GM18508 (cell line): ENCODE measurements around the gene INPP5D.

ENCODE experiments used
- ATAC-seq: cut with Tn5 transposase; IDR thresholded peaks from one replicate; pipeline ENCODE4 v1.9.1; 2021; ENCODE audit warnings: moderate number of reproducible peaks; ENCODE audit not compliant: insufficient read depth, unreplicated experiment

The INPP5D gene

GRCh38 chr2:233250568-233250967, 190.4 kb downstream of the INPP5D start:
- no peak for ATAC-seq

DNA sequence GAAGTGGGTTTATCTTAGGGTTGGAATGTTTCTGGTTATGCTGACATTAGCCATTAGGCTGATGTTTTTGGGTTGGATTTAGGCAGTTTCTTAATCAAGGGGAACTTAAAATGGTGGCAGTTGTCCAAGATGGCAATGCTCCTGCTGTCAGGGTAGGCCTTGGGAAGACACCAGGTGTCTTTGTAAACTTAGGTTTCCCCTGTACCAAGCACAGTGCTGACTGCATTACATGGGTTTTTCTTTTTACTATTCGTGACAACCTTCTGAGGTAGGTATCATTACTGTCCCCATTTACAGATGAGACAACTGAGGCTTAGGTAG, 190.8 kb downstream of the INPP5D start:
- ATAC-seq: no peak

DNA sequence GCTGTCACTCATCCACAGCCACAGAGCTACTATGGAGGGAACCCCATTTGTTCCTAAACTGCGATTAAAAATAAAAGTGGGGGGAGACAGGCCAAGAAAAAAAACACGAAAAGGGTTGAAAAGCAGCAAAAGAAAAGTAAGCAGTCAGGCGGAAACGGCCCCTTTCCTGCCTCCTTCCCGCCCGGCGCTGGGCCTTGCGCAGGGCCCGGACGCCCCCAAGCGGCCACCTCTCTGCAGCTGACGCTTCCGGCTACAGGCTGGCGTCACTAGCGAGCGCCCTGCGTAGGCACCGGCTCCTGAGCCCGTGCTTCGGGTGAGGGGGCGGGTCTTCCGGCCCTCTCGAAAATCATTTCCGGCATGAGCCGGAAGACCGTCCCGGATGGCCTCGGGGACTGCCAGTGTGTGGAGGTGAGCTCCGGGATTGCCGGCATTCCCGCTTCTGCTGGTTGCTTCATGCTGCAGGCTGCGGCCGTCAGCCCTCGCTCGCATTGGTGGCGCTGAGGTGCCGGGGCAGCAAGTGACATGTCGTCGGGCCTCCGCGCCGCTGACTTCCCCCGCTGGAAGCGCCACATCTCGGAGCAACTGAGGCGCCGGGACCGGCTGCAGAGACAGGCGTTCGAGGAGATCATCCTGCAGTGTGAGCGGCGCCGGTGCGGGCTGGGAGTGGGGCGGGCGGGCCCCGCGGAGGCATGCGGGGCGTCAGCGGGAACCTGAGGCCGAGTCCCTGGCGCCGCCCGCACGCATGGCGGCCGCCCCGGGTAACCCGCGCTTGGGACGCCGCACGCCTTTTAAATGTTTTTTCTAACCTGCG, 191.4 kb downstream of the INPP5D start, which contains the start of gene ATG16L1:
TSS of gene ATG16L1 (plus strand) at position 368 of the 811 bp plus-strand sequence. CDS start at position 523, 155 bp downstream.
- peak; percentile 75 for ATAC-seq

DNA sequence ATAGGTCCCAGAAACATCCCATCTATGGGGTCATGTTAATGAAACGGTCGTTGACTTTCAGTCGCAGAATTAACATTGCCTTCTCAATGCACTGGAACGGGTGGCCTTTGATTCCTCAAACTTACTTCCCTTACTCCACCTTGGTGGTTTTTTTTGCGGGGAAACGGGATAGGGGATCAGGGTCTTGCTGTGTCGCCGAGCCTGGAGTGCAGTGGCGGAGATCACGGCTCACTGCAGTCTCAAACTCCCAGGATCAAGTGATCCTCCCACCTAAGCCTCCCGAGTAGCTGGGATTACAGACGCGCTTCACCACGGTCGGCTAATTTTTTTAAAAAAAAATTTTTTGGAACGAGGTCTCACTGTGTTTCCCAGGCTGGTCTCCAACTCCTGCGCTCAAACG, 192.1 kb downstream of the INPP5D start:
- no peak for ATAC-seq

DNA sequence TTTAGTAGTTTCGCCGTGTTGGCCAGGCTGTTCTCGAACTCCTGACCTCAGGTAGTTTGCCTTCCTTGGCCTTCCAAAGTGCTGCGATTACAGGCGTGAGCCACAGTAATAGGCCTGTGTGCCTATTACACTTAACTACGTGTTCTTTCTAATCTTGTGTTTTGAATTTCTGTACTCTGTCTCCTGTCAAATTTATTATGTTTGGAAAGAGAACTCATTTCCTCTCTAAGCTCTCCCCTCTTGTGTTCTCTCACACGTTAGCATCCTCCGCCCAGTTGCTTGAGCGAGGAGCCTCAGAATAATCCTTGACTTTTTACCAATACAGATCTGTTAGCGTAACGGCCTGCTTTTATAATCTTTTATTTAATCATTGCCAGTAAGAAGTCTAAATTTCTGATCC, 195.0 kb downstream of the INPP5D start:
- no peak for ATAC-seq

- ATAC-seq: no peak
Measured at GRCh38 chr2:233256048-233256447, 195.9 kb downstream of the INPP5D start.
